Vagina (tissue), 2 donors: ENCODE data around the gene PHYHIPL.

ENCODE experiments used
- POLR2A ChIP-seq, 2 donors: fragments of 450-650 bp; IDR thresholded peaks; one replicate each; pipeline ENCODE4 v1.6.1; 2017; ENCODE audit warnings: antibody characterized with exemption in 2 of 2, mild to moderate bottlenecking in 2 of 2, moderate library complexity in 2 of 2
- TF ChIP-seq, protein P1 (sequence below), 3 experiments: fragments of 450-650 bp in 2 of 3; fragments of 200-600 bp in 1 of 3; sonication (generic) in 1 of 3; IDR thresholded peaks; one replicate each; pipeline ENCODE4 v1.5.1; 2017 to 2019; ENCODE audit warnings: antibody characterized with exemption in 3 of 3, mild to moderate bottlenecking in 2 of 3, moderate library complexity in 2 of 3

- no peak for TF ChIP-seq POLR2A (IDR thresholded peaks at IDR 0.05)
- TF ChIP-seq, protein P1, sequence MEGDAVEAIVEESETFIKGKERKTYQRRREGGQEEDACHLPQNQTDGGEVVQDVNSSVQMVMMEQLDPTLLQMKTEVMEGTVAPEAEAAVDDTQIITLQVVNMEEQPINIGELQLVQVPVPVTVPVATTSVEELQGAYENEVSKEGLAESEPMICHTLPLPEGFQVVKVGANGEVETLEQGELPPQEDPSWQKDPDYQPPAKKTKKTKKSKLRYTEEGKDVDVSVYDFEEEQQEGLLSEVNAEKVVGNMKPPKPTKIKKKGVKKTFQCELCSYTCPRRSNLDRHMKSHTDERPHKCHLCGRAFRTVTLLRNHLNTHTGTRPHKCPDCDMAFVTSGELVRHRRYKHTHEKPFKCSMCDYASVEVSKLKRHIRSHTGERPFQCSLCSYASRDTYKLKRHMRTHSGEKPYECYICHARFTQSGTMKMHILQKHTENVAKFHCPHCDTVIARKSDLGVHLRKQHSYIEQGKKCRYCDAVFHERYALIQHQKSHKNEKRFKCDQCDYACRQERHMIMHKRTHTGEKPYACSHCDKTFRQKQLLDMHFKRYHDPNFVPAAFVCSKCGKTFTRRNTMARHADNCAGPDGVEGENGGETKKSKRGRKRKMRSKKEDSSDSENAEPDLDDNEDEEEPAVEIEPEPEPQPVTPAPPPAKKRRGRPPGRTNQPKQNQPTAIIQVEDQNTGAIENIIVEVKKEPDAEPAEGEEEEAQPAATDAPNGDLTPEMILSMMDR (IDR thresholded peaks at IDR 0.05) = no peak
These were observed 27.7 kb upstream of the PHYHIPL start for GRCh38 chr10:59148701-59149100.
